A549 (cell line): Measurements from ENCODE around the gene CHTF18. TPM values are rescaled to one million over a fixed set of nuclear protein-coding genes. Genes with fewer than 3 reads are reported as not detected.

Experiments
- ATAC-seq, 2 experiments: fragments of 200-7000 bp in 1 of 2; fragments of >200 bp in 1 of 2; cut with Nextera tagmentation in 1 of 2; cut with Tn5 transposase in 1 of 2; 3 replicates each; pipeline versions ENCODE4 v1.8.0 to v1.9.1; 2018 to 2020; ENCODE audit warnings: mild to moderate bottlenecking in 1 of 2, moderate library complexity in 1 of 2
- CTCF ChIA-PET: fragments of 300-600 bp; sonication (Branson Sonifier 250); formaldehyde crosslinking; extraction: SDS; loops from one replicate; lab custom pipeline; 2021; ENCODE audit warnings: antibody characterized with exemption, inconsistent platforms; lab: Yijun Ruan, JAX
- POLR2A ChIA-PET: fragments of 350-600 bp; formaldehyde crosslinking; extraction: SDS; loops from one replicate; lab custom pipeline; 2021; ENCODE audit warnings: antibody characterized with exemption, inconsistent platforms; lab: Yijun Ruan, JAX
- DNase-seq, 2 experiments: peaks; one replicate each; pipeline versions ENCODE4 v3.0.0 to v3.0.0-alpha.2; 2011 to 2016; ENCODE audit warnings: low read depth in 1 of 2, low spot score in 1 of 2
- FAIRE-seq: peaks from 2 replicates; lab custom pipeline; 2011; peaks lifted over from hg19 to GRCh38; lab: Jason Lieb, UNC
- H3K27ac ChIP-seq, 2 experiments: fragments of >200 bp; sonication (Bioruptor Twin); formaldehyde crosslinking; 3 replicates each; pipeline ENCODE4 v1.5.1; 2016 to 2017
- H3K4me1 ChIP-seq: fragments of >200 bp; sonication (Bioruptor Twin); formaldehyde crosslinking; 3 replicates; pipeline ENCODE4 v1.6.1; 2016
- H3K4me2 ChIP-seq: fragments of >200 bp; sonication (Bioruptor Twin); formaldehyde crosslinking; 3 replicates; pipeline ENCODE4 v1.6.1; 2016
- H3K4me3 ChIP-seq: fragments of >200 bp; sonication (Bioruptor Twin); formaldehyde crosslinking; 3 replicates; pipeline ENCODE4 v1.5.1; 2016
- H3K9me3 ChIP-seq: fragments of >200 bp; sonication (Bioruptor Twin); formaldehyde crosslinking; 3 replicates; pipeline ENCODE4 v1.6.1; 2016
- BCL3 ChIP-seq: fragments of >200 bp; sonication (Bioruptor Twin); formaldehyde crosslinking; IDR thresholded peaks from 3 replicates; pipeline ENCODE4 v1.6.1; 2016
- CBX8 ChIP-seq: fragments of 200-600 bp; sonication (generic); IDR thresholded peaks from 2 replicates; pipeline ENCODE4 v1.6.1; 2016
- CHD2 ChIP-seq: fragments of 150-350 bp; IDR thresholded peaks from 2 replicates; pipeline ENCODE4 v1.6.1; 2014; ENCODE audit warnings: low read length; ENCODE audit not compliant: partially characterized antibody
- CHD4 ChIP-seq: fragments of 200-600 bp; sonication (generic); IDR thresholded peaks from 2 replicates; pipeline ENCODE4 v1.6.1; 2016; ENCODE audit warnings: antibody characterized with exemption, mild to moderate bottlenecking, borderline replicate concordance
- EHMT2 ChIP-seq: fragments of 200-600 bp; sonication (generic); IDR thresholded peaks from 2 replicates; pipeline ENCODE4 v1.6.1; 2016; ENCODE audit warnings: antibody characterized with exemption, low read depth, mild to moderate bottlenecking, moderate library complexity
- ESRRA ChIP-seq: fragments of 150-350 bp; IDR thresholded peaks from 2 replicates; pipeline ENCODE4 v1.6.1; 2014; ENCODE audit warnings: mild to moderate bottlenecking, low read length, borderline replicate concordance
- HES2 ChIP-seq: fragments of >200 bp; sonication (Bioruptor Twin); formaldehyde crosslinking; IDR thresholded peaks from 2 replicates; pipeline ENCODE4 v1.6.1; 2016
- HOXA7 ChIP-seq: fragments of 250-450 bp; sonication (Bioruptor Pico); IDR thresholded peaks from 2 replicates; pipeline ENCODE4 v1.5.0; 2020; ENCODE audit warnings: mild to moderate bottlenecking, moderate library complexity
- KDM1A ChIP-seq: fragments of 200-600 bp; sonication (generic); IDR thresholded peaks from 2 replicates; pipeline ENCODE4 v1.6.1; 2016; ENCODE audit warnings: low read depth, mild to moderate bottlenecking
- MAZ ChIP-seq: fragments of 150-350 bp; IDR thresholded peaks from 2 replicates; pipeline ENCODE4 v1.6.1; 2014; ENCODE audit warnings: antibody characterized with exemption, low read depth, low read length, borderline replicate concordance
- NFE2L2 ChIP-seq: fragments of 150-350 bp; conservative IDR thresholded peaks from 2 replicates; pipeline ENCODE4 v1.6.1; 2014; ENCODE audit warnings: low read length
- NPAS2 ChIP-seq: fragments of 250-450 bp; sonication (Bioruptor Pico); IDR thresholded peaks from 2 replicates; pipeline ENCODE4 v1.8.0; 2022; ENCODE audit warnings: mild to moderate bottlenecking, moderate library complexity, borderline replicate concordance
- REST ChIP-seq: fragments of 200-600 bp; sonication (generic); IDR thresholded peaks from 2 replicates; pipeline ENCODE4 v1.6.1; 2016; ENCODE audit warnings: antibody characterized with exemption, mild to moderate bottlenecking, moderate library complexity
- RFX5 ChIP-seq: fragments of 450-650 bp; IDR thresholded peaks from 2 replicates; pipeline ENCODE4 v1.7.1; 2014; ENCODE audit warnings: antibody characterized with exemption, mild to moderate bottlenecking, moderate library complexity
- SMC3 ChIP-seq: fragments of >200 bp; sonication (Bioruptor Twin); formaldehyde crosslinking; IDR thresholded peaks from 3 replicates; pipeline ENCODE4 v1.6.1; 2018; ENCODE audit warnings: inconsistent platforms
- SREBF2 ChIP-seq: fragments of 450-650 bp; IDR thresholded peaks from 2 replicates; pipeline ENCODE4 v1.6.1; 2014; ENCODE audit warnings: mild to moderate bottlenecking, moderate library complexity
- TP53 ChIP-seq: fragments of 250-450 bp; sonication (Bioruptor Pico); IDR thresholded peaks from 2 replicates; pipeline ENCODE4 v1.5.0; 2021; ENCODE audit warnings: mild to moderate bottlenecking, moderate library complexity
- ZNF302 ChIP-seq: fragments of 250-450 bp; sonication (Bioruptor Pico); IDR thresholded peaks from 2 replicates; pipeline ENCODE4 v1.9.0; 2021; ENCODE audit warnings: inconsistent platforms, mild to moderate bottlenecking, moderate library complexity
- ZSCAN20 ChIP-seq: fragments of 250-450 bp; sonication (Bioruptor Pico); IDR thresholded peaks from 2 replicates; pipeline ENCODE4 v1.8.0; 2022; ENCODE audit warnings: mild to moderate bottlenecking, moderate library complexity
- WGBS: methylation state at CpG from one replicate; pipeline ENCODE4 v1.1.6; 2017; ENCODE audit errors: missing lambda C conversion rate; 5-methylcytosine and 5-hydroxymethylcytosine counted together
- polyA plus RNA-seq, 4 experiments: library from polyadenylated mRNA; depleted of rRNA in 3 of 4; stranded (reverse); fragments of >200 nt; fragmentation: RNase III in 1 of 4; extraction: RNeasy Plus Mini Kit Qiagen cat#74134 plus additional on column Dnase treatment in 1 of 4; gene quantifications; 2 replicates in 3 of 4; 3 replicates in 1 of 4; pipeline ENCODE4 v1.2.3, GENCODE V29; 2011 to 2017
- TF ChIP-seq, protein P1 (sequence below): fragments of 250-450 bp; sonication (Bioruptor Pico); IDR thresholded peaks from 2 replicates; pipeline ENCODE4 v1.5.0; 2021; ENCODE audit warnings: mild to moderate bottlenecking, moderate library complexity, borderline replicate concordance
- TF ChIP-seq, protein P2 (sequence below): fragments of 250-450 bp; sonication (Bioruptor Pico); IDR thresholded peaks from 2 replicates; pipeline ENCODE4 v1.5.0; 2020; ENCODE audit warnings: low read depth, mild to moderate bottlenecking, moderate library complexity

CHTF18 gene
- polyA plus RNA-seq, 2 of the 4 experiments (the other 2 are of a cell fraction), result 4.8 to 36.7 TPM

GRCh38 chr16:839643-840408 lies 51.4 kb downstream of the CHTF18 start (continued):
- TF ChIP-seq, protein P1, sequence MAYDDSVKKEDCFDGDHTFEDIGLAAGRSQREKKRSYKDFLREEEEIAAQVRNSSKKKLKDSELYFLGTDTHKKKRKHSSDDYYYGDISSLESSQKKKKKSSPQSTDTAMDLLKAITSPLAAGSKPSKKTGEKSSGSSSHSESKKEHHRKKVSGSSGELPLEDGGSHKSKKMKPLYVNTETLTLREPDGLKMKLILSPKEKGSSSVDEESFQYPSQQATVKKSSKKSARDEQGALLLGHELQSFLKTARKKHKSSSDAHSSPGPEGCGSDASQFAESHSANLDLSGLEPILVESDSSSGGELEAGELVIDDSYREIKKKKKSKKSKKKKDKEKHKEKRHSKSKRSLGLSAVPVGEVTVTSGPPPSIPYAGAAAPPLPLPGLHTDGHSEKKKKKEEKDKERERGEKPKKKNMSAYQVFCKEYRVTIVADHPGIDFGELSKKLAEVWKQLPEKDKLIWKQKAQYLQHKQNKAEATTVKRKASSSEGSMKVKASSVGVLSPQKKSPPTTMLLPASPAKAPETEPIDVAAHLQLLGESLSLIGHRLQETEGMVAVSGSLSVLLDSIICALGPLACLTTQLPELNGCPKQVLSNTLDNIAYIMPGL, result no peak
- TF ChIP-seq REST, result no peak

GRCh38 chr16:840561-841454 lies 52.4 kb downstream of the CHTF18 start:
- no peaks in the 10 kb centered on the region for H3K4me1 ChIP-seq
- no peak overlapping the region for H3K27ac ChIP-seq
- DNase-seq (no peak), FAIRE-seq (no peak), ATAC-seq (no peak; a peak in 1 of 6 replicates)
- H3K4me3 ChIP-seq, result no peak overlapping the region
- ChIA-PET POLR2A (no interaction called here), CTCF (interaction anchor here (1.3 kb wide), 1 partner anchor 214 kb away, joined by 5 read pairs; no protein-coding TSS in a partner anchor)
- WGBS, result 73% methylated on average over 25 of the region's 34 CpGs
- H3K9me3 ChIP-seq, result peaks cover 14% of the 10 kb centered on the region
- TF ChIP-seq, protein P2, sequence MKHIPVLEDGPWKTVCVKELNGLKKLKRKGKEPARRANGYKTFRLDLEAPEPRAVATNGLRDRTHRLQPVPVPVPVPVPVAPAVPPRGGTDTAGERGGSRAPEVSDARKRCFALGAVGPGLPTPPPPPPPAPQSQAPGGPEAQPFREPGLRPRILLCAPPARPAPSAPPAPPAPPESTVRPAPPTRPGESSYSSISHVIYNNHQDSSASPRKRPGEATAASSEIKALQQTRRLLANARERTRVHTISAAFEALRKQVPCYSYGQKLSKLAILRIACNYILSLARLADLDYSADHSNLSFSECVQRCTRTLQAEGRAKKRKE (CRISPR knock-in tag), result no peak
- TF ChIP-seq EHMT2 (no peak), ESRRA (no peak), HES2 (no peak), CBX8 (no peak), KDM1A (no peak), ZSCAN20 (no peak)
- no peak overlapping the region for H3K4me2 ChIP-seq

GRCh38 chr16:841455-842060 lies 53.1 kb downstream of the CHTF18 start:
- CTCF ChIA-PET, result no interaction called here
- FAIRE-seq, result no peak
- peaks cover 8% of the 10 kb centered on the region; the same call in 2 of the 3 replicates for H3K9me3 ChIP-seq
- no peaks in the 10 kb centered on the region for H3K4me1 ChIP-seq
- POLR2A ChIA-PET, result no interaction called here
- no peak overlapping the region for H3K27ac ChIP-seq
- no peak overlapping the region for H3K4me3 ChIP-seq
- no peak for ATAC-seq
- WGBS, result 56% methylated on average over 18 of the region's 27 CpGs
- DNase-seq, result no peak
- H3K4me2 ChIP-seq, result no peak overlapping the region
- TF ChIP-seq ZNF302 (CRISPR knock-in tag) (no peak), RFX5 (no peak), NPAS2 (CRISPR knock-in tag) (no peak), TP53 (CRISPR knock-in tag) (no peak), KDM1A (no peak), SMC3 (no peak), SREBF2 (no peak), CHD2 (no peak), HOXA7 (CRISPR knock-in tag) (no peak), CHD4 (no peak), MAZ (no peak), NFE2L2 (no peak), BCL3 (no peak)
